Caco-2 (cell line): ENCODE results near the gene GLB1L2. TPM values are rescaled to one million over a fixed set of nuclear protein-coding genes. Genes with fewer than 3 reads are reported as not detected.

Experiments
- BruUV-seq: library from RNA; stranded (reverse); fragments of 400-500 nt; replicated peaks from 2 replicates; lab custom pipeline; 2021; lab: Mats Ljungman, UMichigan
- CTCF ChIA-PET: fragments of 300-600 bp; sonication (Branson Sonifier 250); formaldehyde crosslinking; loops from one replicate; lab custom pipeline; 2022; ENCODE audit warnings: antibody characterized with exemption; lab: Charles Lee
- POLR2A ChIA-PET: fragments of 300-600 bp; sonication (Branson Sonifier 250); formaldehyde crosslinking; loops from one replicate; lab custom pipeline; 2022; ENCODE audit warnings: antibody characterized with exemption; lab: Charles Lee
- DNase-seq, 2 experiments: peaks; one replicate each; pipeline versions ENCODE4 v3.0.0 to v3.0.0-alpha.2; 2020 to 2022
- H3K27me3 ChIP-seq: replicated peaks from 2 replicates; pipeline ENCODE4 v1.6.0; 2011; ENCODE audit warnings: low read length; ENCODE audit not compliant: control insufficient read depth, insufficient read depth
- H3K36me3 ChIP-seq: 2 replicates; pipeline ENCODE4 v1.5.1; 2011; ENCODE audit warnings: low read length; ENCODE audit not compliant: control insufficient read depth, insufficient read depth
- H3K4me1 ChIP-seq: fragments of 250-450 bp; sonication (Bioruptor Pico); 2 replicates; pipeline ENCODE4 v1.5.1; 2020; ENCODE audit warnings: mild to moderate bottlenecking
- H3K4me3 ChIP-seq: 2 replicates; pipeline ENCODE4 v1.5.1; 2011; ENCODE audit warnings: low read depth, mild to moderate bottlenecking, control low read depth, low read length
- H3K9me3 ChIP-seq: fragments of 250-450 bp; sonication (Bioruptor Pico); 2 replicates; pipeline ENCODE4 v1.5.1; 2020; ENCODE audit warnings: mild to moderate bottlenecking, moderate library complexity
- H3K27ac Mint-ChIP-seq: one replicate; pipeline ENCODE4 v1.8.0; 2022; ENCODE audit warnings: mixed read lengths; ENCODE audit not compliant: unreplicated experiment
- H3K27me3 Mint-ChIP-seq: one replicate; pipeline ENCODE4 v1.8.0; 2022; ENCODE audit warnings: mixed read lengths; ENCODE audit not compliant: insufficient read depth, unreplicated experiment
- H3K36me3 Mint-ChIP-seq: one replicate; pipeline ENCODE4 v1.8.0; 2022; ENCODE audit warnings: mild to moderate bottlenecking, mixed read lengths; ENCODE audit not compliant: insufficient read depth, unreplicated experiment
- H3K4me1 Mint-ChIP-seq: one replicate; pipeline ENCODE4 v1.8.0; 2022; ENCODE audit warnings: low read depth, mixed read lengths; ENCODE audit not compliant: unreplicated experiment
- H3K4me3 Mint-ChIP-seq: one replicate; pipeline ENCODE4 v1.8.0; 2022; ENCODE audit warnings: mild to moderate bottlenecking, moderate library complexity, mixed read lengths; ENCODE audit not compliant: unreplicated experiment
- H3K9me3 Mint-ChIP-seq: one replicate; pipeline ENCODE4 v1.8.0; 2022; ENCODE audit warnings: mixed read lengths; ENCODE audit not compliant: unreplicated experiment
- intact Hi-C: fragments of 100-400 bp; cut with micrococcal nuclease; formaldehyde crosslinking; loops from one replicate; pipeline ENCODE4 v1.10.0; 2022; ENCODE audit not compliant: unreplicated experiment
- total RNA-seq: library from RNA; stranded (reverse); gene quantifications from 2 replicates; pipeline ENCODE4 v1.2.3, GENCODE V29; 2022
- TF ChIP-seq, protein P1 (sequence below), 2 experiments: fragments of 200-600 bp in 1 of 2; IDR thresholded peaks; 1 replicate in 1 of 2; 2 replicates in 1 of 2; pipeline versions ENCODE4 v1.5.1 to v1.8.0; 2011 to 2022; ENCODE audit warnings: antibody characterized with exemption in 1 of 2, control low read depth in 1 of 2, inconsistent platforms in 1 of 2, low read depth in 1 of 2, low read length in 1 of 2, mild to moderate bottlenecking in 1 of 2, moderate library complexity in 1 of 2; ENCODE audit not compliant: insufficient read depth in 1 of 2, severe bottlenecking in 1 of 2, unreplicated experiment in 1 of 2

Gene GLB1L2
- total RNA-seq, 1 experiment from 2014 or later, result 15.8 TPM

DNA sequence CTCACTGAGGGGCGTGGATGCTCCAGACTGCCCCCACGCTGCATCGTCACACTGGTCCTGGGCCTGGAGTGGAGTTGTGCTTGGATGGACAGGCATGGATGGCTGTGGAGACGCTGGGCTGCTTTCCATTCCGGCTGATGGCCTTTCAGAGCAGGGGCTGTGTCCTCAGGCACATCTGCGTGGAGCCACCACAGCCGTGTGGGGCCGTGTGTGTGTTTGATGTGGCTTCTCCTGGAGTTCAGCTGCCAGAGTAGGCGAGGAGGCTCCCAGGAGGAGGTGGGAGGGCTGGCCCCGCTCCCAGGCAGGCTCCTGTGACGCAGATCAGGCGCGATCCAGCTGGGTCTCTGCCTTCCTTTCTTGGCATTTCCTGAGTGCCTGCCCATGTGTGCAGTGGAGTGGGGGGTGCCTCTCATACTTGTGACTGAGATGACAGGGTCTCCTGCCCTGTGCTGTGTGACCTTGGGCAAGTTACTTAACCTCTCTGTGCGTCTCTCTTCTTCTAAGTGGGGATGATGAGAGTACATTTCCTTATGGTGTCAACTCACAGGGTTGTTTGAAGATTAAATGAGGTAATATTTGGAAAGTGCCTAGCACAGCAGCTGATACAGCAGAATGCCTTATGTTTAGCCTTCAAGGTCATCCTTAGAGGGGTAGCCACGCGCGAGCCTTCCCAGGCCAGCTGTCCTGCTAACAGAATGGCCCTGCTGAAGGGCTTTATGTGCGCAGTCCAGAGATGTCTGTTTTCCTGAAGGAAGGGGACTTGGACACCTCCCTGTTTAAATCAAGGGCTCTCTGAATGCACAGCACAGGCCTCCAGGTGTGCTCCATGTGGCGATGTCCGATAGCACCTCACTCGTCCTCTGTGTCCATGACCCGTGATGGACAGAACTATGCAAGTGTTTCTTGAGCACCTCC lies 33.5 kb downstream of the GLB1L2 start:
- POLR2A ChIA-PET, result no interaction called here
- no TSS peak for BruUV-seq
- intact Hi-C loops, result no loop called here

DNA sequence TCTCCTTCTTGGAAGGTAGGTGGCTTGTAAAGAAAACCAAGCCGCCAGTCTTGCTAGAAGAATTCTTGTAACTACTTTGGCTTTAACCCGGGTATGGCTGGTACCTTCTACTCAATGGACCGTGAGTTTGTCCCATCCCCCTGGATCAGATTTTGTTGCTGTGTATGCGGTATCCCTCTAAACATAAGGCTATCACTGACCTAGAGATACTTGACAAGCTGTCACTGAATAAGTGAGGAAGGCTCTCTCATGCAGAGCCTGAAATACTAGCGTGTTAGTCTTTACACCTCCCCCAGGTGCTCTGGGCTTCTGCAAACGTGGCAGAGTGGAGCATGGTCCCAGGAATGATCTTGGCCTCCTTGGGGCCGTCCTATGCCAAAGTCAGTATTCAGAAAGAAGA lies 34.5 kb downstream of the GLB1L2 start:
- H3K4me3 Mint-ChIP-seq, result no peak overlapping the region
- ChIA-PET CTCF (no interaction called here), POLR2A (no interaction called here)
- H3K9me3 Mint-ChIP-seq, result no peaks in the 10 kb centered on the region
- no peaks in the 10 kb centered on the region for H3K4me1 Mint-ChIP-seq
- no TSS peak for BruUV-seq
- Histone ChIP-seq H3K4me1 (no peaks in the 10 kb centered on the region), H3K4me3 (no peak overlapping the region), H3K9me3 (no peaks in the 10 kb centered on the region), H3K36me3 (no peaks in the 10 kb centered on the region), H3K27me3 (no peaks in the 10 kb centered on the region)
- intact Hi-C loops, result no loop called here
- TF ChIP-seq, protein P1, sequence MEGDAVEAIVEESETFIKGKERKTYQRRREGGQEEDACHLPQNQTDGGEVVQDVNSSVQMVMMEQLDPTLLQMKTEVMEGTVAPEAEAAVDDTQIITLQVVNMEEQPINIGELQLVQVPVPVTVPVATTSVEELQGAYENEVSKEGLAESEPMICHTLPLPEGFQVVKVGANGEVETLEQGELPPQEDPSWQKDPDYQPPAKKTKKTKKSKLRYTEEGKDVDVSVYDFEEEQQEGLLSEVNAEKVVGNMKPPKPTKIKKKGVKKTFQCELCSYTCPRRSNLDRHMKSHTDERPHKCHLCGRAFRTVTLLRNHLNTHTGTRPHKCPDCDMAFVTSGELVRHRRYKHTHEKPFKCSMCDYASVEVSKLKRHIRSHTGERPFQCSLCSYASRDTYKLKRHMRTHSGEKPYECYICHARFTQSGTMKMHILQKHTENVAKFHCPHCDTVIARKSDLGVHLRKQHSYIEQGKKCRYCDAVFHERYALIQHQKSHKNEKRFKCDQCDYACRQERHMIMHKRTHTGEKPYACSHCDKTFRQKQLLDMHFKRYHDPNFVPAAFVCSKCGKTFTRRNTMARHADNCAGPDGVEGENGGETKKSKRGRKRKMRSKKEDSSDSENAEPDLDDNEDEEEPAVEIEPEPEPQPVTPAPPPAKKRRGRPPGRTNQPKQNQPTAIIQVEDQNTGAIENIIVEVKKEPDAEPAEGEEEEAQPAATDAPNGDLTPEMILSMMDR (IDR thresholded peaks at IDR 0.05; ENCODE audit: insufficient read depth in 1 of 2, low read depth in 1 of 2, low read length in 1 of 2, severe bottlenecking in 1 of 2, unreplicated experiment in 1 of 2), result no peak
- no peaks in the 10 kb centered on the region for H3K36me3 Mint-ChIP-seq
- no peak for DNase-seq
- H3K27ac Mint-ChIP-seq, result no peak overlapping the region
- no peaks in the 10 kb centered on the region for H3K27me3 Mint-ChIP-seq

More for the DNA sequence above, 33.5 kb downstream of the GLB1L2 start:
- no peaks in the 10 kb centered on the region for H3K9me3 Mint-ChIP-seq
- no peak overlapping the region for H3K27ac Mint-ChIP-seq
- no peak overlapping the region for H3K4me3 Mint-ChIP-seq
- Histone ChIP-seq H3K9me3 (no peaks in the 10 kb centered on the region), H3K27me3 (no peaks in the 10 kb centered on the region), H3K4me3 (no peak overlapping the region), H3K36me3 (no peaks in the 10 kb centered on the region), H3K4me1 (no peaks in the 10 kb centered on the region)
- H3K36me3 Mint-ChIP-seq, result no peaks in the 10 kb centered on the region
- TF ChIP-seq, protein P1 (IDR thresholded peaks at IDR 0.05; ENCODE audit: insufficient read depth in 1 of 2, low read depth in 1 of 2, low read length in 1 of 2, severe bottlenecking in 1 of 2, unreplicated experiment in 1 of 2), result no peak
- H3K4me1 Mint-ChIP-seq, result no peaks in the 10 kb centered on the region
- CTCF ChIA-PET, result no interaction called here
- no peaks in the 10 kb centered on the region for H3K27me3 Mint-ChIP-seq
- DNase-seq, result no peak

DNA sequence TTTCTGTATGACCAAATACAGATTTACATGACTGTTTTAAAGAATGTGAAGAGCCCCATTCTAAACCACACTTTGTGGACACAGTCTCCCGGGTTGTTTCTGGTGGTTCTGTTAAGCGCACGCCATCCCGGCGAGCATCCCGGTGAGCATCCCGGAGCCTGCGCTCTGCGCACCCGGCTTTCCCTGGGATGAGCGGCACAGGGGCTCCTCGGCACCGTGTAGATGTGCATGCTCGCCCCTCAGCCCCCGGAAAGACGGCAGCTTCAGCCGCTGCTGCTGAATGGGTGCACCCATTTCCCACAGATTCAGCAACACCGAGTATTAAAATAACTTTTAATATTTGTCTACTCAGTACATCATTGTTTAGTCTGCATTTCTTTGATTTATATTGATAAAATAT lies 36.0 kb downstream of the GLB1L2 start:
- no peaks in the 10 kb centered on the region for H3K36me3 Mint-ChIP-seq
- no peaks in the 10 kb centered on the region for H3K4me1 ChIP-seq
- BruUV-seq, result no TSS peak
- no peaks in the 10 kb centered on the region for H3K27me3 Mint-ChIP-seq
- CTCF ChIA-PET, result no interaction called here
- no peak overlapping the region for H3K4me3 ChIP-seq
- H3K27ac Mint-ChIP-seq, result no peak overlapping the region
- no peak for DNase-seq
- H3K4me3 Mint-ChIP-seq, result no peak overlapping the region
- TF ChIP-seq, protein P1 (IDR thresholded peaks at IDR 0.05; ENCODE audit: insufficient read depth in 1 of 2, low read depth in 1 of 2, low read length in 1 of 2, severe bottlenecking in 1 of 2, unreplicated experiment in 1 of 2), result no peak
- POLR2A ChIA-PET, result no interaction called here
- intact Hi-C loops, result no loop called here
- H3K36me3 ChIP-seq, result no peaks in the 10 kb centered on the region
- H3K27me3 ChIP-seq, result no peaks in the 10 kb centered on the region
- H3K9me3 ChIP-seq, result no peaks in the 10 kb centered on the region
- H3K4me1 Mint-ChIP-seq, result no peaks in the 10 kb centered on the region
- H3K9me3 Mint-ChIP-seq, result no peaks in the 10 kb centered on the region
